Activated CD8-positive, alpha-beta memory T cell treated with anti-CD3 and anti-CD28 coated beads, Interleukin-2, amount 50 U/mL, for 1 hour (primary cell): ENCODE measurements around the gene MSL3B.
A peak's percentile ranks its signal among the peaks of the same experiment; 100 is the strongest.
"Not testable (repeated sequence)": the region's sequence is repeated elsewhere in the genome, so short reads cannot be mapped to it uniquely, and the experiment has no call there.

Experiments used
- DNase-seq: peaks from one replicate; pipeline ENCODE4 v3.0.0-alpha.2; 2020; ENCODE audit errors: extremely low read depth

MSL3B gene

DNA sequence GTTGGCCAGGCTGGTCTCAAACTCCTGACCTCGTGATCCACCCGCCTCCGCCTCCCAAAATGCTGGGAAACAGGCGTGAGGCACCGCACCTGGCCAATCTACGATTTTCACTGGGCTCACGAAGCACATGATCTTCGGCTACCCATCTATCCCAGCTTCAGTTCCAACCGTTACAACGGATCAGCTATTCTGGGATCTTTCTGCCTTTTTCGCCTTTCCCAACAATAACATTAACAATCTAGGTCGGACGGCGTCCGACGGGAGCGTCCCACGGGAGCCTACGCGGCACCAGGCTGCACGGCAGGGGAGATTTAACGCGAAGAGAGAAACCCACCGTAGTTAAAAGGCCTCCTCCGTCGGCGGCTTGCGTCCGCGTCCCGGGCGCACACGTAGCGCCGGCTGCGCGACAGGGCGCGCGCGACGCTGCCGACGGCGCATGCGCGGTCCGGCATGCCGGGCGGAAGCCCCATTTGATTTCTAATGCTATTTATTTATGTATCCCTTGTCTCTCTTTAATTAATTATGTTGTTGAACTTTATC, at the start of gene MSL3B:
MSL3B (minus strand) TSS at position 394 of the 540 bp plus-strand sequence.
- no peak for DNase-seq

DNA sequence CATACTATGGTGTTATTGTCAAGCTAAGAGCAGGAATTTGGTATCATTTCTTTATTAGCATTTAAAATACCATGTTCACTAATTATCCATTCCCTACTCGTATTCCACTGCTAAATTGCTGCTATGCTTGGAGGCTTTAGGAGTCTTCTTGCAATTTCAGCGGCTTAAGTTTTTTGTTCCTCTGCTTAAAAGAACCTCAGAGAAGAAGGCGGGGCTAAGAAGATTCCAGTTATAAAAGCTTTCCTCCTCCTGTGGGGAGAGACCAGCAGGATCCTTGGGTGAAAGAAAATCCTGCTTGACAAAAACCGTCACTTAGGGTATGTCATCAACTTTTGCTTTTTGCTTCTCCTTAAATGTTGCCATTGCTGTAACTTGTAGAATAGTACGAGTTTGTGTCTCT, 48.9 kb upstream of the MSL3B start, which contains the start of gene TRPM8:
TRPM8 (plus strand) TSS at position 258 of the 400 bp plus-strand sequence. CDS start 9,165 bp downstream, outside the sequence.
- no peak for DNase-seq

DNA sequence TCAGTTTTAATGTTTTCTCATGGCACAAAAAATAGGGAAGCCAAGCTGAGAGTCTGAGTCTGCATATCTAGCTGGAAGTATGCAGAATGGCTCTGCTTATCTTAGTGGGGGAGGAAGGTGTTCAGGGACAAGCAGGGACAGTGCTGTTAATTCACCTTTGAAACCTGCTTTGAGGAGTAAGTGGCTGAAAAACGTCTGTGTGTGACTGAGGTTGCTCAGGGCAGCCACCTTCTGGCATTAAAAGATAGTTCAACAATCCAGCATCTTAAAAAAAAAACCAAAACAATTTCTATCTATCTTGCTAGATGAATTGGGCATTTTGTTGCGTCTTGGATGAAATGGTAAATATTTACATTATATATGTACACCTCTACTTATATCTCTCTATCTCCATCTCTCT, 46.9 kb upstream of the MSL3B start:
- no peak for DNase-seq

DNA sequence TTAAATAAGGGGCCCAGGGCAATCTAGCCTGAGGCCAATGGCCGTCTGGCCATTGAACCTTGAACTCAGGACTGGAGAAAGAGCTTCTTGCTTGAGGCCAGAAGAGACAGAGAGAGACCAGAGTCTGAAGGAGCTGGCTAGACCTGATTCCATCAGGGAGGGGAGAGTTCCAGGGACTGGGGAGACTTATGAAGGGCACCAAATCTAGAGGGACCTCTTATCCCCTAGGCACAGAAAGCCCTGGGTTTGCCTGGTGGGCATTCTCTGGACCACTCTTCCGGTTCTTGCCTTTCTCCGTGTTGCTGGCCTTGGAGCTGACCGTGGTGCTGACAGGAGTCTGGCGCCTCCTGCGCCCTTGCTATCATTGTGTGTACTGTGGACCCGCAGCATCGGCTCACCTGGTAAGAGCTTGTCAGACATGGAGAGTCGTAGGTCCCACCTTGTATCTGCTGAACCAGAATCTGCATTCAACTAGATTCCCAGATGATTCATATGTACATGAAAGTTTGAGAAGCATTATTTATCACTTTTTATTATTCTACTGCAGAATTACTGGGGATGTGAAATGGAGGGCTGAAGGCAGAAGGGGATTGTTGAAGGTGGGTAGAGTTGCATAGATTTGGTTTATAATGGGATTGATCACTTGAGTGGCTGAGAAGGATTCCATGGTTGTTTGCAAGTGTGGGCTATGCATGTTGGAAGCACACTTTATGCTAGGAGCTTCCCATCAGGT, 44.7 kb upstream of the MSL3B start:
- DNase-seq = no peak

DNA sequence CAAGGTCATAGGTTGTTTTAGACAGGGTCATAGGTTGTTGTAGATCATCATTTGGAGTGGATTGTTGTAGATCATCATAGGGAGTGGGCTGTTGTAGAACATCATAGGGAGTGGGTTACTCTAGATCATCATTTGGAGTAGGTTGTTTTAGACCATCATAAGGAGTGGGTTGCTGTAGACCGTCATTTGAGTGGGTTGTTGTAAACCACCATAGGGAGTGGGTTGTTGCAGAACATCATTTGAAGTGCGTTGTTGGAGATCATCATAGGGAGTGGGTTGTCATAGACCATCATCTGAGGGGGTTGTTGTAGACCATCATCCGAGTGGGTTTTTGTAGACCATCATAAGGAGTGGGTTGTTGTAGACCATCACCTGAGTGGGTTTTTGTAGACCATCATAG, 39.4 kb upstream of the MSL3B start:
- no peak for DNase-seq

DNA sequence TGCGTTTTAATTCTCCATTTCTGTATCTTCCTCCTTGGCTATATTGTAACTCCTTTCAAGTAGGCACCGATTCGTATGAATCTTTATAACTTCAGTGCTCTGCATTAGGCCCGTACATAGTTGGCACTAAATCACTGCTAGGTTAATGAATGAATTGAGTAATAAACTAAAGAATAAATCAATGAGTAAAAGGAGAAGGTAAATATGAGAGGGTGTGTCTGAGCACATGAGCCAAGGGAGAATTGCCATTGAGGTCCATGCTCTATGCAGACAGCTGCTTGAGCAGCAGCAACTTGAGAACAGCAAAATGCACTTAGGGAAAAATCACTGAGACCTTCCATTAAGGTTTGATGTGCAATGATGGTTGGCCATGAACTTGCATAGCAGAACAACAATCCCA, 37.8 kb upstream of the MSL3B start:
- DNase-seq = no peak

DNA sequence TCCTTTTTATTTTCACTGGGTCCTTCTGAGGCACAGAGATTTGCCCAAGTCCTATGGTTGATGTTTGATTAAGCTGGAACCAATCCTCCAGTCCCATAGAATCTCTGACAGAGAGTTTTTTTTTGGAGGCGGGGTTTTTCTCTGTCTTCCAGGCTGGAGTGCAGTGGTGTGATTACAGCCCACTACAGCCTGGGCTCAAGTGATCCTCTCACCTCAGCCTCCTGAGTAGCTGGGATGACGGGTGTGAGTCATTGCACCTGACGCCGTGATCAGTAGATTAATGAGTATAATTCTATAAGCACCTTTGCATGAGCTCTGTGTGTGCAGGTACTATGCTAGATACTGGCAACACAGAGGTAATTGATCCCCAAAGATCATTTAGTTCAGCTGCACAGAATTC, 33.7 kb upstream of the MSL3B start:
- no peak for DNase-seq

DNA sequence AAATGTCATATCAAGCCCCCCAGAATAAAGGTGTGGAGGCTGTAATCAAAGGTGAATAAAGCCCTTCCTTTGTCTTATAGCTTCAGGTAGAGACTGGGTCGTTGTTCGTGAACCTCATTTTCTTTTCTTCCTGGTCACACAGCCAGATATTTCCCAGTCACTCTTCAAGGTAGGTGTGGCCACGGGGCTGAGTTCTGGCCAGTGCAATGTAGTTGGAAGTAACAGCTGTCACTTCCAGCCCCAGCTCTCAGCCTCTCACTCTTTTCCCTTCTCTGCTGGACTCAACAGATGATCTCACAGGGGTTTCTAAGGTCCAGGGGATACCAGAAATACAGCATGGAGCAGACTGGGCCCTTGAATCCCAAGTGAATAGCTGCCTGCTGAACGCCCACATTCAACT, 33.2 kb upstream of the MSL3B start:
- DNase-seq = no peak

DNA sequence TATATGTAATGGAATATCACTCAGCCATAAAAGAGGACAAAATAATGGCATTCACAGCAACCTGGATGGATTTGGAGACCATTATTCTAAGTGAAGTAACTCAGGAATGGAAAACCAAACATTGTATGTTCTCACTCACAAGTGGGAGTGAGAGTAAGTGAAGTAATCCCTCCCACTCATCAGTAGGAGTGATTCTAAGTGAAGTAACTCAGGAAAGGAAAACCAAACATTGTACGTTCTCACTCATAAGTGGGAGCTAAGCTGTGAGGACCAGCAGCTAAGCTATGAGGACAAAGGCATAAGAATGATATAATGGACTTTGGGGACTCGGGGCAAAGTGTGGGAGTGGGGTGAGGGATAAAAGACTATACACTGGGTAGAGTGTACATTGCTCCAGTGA, 28.1 kb upstream of the MSL3B start:
- DNase-seq = not testable (repeated sequence)

DNA sequence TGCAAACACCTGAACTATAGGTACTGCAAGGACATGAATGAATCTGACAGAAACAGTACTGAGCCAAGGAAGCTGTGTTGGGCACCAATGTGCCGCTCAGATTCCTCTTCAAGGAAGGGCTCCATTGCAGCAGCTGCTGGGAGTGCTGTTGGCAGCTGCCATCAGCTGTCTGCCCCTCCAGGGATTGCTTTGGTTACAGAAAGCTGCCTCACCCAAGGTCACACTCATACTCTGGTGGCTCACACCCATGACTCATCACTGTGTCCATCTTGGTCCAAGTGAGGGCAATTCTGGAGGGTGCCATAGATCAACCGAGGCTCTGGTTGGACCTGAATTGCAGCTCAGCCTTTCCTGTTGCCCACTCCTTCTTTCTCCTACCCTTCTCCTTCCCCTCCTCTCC, 24.6 kb upstream of the MSL3B start:
- DNase-seq = no peak

DNA sequence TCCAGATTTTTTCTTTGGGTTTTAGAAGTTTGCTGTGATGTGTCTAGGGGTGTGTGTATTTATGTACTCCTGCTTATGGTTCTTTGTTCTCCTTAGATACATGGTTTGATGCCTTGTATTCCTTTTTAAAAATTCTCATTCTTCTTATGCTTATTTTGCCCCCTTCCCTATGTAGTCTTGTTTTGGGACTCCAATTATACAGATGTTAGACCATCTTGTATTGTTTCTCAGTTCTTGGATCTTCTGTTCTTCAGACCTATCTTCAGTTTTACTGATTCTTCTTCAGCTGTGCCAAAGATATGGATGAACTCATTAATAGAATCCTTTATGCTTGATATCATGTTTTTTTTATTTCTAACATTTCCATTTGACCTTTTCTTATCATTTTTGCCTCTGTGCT, 14.2 kb upstream of the MSL3B start:
- no peak for DNase-seq

DNA sequence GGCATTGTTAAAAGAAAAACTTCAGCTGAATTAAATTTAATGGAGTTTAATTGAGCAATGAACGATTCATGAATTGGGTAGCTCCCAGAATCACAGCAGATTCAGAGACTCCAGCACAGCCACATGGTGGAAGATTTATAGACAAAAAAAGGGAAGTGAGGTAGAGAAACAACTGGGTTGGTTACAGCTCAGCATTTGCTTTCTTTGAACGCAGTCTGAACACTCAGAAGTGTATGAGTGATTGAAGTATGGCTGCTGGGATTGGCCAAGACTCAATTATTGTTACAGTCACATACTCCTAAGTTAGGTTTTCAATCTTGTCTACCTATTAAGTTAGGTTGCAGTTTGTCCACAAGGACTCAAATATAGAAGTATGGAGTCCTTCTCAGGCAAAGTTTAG, 3.9 kb upstream of the MSL3B start:
- not testable (repeated sequence) for DNase-seq

DNA sequence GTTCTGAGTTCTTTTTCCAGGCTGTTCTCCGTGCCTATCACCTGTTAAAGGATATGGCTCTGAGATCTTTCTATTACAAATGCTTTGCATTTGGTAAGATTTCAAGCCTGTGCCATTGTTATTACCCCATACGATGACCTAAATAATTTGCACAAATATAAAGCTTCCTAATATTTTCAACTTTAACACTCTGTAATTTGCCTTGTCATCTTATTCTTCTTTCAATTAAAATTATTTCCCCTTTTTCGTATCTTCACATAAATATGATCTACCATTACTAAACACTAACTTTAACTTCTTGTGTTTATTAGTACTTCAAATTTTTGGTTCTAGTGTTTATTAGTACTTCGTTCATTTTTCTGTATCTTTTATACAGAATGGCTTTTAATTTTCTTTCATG, 3.2 kb upstream of the MSL3B start:
- DNase-seq = no peak

DNA sequence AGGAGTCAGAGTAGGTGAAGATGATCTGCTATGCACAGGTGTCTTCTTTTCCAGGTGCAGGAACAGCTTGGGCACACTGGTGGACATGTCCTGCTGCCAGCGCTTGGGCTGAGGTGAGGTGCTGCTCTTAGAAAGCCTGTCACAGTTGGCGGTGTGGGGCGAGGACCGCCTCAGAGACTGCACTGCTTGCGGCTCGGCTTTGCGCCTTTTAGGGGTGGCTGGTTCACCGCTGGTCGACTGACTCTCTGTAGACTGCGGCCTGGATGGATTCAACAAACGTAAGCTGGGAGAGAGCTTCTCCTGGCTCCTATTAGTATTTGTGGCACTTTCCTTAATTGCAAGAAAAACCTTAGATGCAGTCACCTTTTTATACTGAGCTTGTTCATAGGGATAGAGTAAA, 1.7 kb downstream of the MSL3B start:
- no peak for DNase-seq

DNA sequence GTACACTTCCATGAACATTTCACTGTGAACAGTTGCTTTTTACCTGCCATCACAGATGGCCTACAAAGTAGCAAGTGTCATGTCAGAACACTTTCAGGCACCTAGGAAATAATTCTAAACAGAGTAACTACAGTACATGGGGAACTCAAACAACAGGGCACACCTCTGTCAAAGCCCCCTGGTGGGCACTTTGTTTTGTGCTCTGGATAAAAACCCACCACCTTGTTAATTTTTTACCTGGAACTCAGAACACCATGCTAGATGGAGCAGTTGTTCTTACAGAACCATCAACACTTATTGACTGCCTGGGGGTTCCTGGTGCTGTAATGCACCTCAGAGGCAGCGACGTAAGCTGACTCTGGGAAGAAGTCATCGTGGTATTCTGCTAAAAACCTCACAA, 2.3 kb downstream of the MSL3B start:
- DNase-seq = no peak

DNA sequence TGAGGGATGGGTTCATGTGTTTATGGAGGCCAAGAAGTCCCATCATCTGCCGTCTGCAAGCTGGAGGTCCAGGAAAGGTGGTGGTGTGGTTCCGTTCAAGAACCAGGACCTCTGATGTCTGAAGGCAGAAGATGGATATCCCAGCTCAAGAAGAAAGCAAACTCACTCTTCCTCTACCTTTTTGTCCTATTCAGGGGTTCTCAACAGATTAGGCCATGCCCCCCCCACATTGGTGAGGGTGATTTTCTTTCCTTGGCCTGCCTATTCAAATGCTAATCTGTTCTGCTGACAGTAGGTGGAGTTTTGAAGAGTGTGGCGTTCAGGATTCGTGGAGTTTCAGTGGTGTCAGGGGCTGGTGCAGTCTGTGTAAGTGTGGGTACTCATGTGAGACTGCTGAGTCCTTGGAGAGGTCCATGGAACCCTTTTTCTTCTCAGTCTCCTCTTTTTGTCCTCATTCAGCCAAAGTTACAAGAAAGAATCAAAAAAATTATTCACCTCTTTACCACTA, 5.9 kb downstream of the MSL3B start:
- DNase-seq = no peak

DNA sequence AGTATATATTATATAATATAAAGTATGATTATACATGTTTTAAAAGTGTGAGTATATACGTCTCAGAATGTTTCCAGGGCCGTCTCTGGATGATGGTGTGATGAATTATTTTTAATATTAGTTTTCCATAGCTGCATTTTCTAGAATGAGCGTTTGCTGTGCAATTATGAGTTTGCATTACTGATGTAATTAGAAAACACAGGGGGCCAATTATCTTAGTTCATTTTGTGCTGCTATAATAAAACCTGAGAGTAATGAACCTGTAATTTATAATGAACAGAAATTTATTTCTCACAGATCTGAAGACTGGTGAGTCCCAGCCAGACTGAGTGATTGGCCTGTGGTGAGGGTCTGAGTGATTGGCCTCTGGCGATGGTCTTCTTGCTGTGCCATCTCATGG, 9.9 kb downstream of the MSL3B start:
- DNase-seq = no peak

DNA sequence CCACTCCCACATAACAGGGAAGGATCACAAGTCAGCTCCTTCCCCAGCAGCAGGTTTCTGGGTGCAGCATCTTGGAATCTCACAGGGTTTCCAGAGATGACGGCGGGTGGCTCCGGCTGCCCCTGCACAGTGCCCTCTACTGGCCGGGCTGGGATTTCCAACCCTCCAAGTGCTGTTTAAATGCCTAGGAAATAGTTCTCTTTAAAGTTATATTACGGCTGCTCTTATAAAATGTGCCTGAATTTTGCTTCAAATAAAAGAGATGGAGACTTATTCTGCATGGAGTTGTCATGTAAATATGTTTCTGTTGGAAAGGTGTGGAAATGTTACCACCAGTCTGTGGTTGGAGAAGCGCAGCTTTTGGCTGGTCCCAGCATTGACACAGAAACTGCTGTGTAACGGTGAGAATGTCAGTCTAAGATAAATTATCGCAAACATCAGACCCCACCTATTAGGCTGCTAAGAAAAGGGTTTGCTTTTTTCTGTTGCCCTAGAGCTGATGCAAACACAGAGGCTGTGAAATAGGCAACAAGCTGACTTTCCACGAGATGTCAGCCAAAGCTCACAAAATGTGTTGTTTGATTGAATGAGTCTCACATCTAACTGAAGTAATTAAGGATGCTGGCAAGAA, 10.6 kb downstream of the MSL3B start:
- no peak for DNase-seq

DNA sequence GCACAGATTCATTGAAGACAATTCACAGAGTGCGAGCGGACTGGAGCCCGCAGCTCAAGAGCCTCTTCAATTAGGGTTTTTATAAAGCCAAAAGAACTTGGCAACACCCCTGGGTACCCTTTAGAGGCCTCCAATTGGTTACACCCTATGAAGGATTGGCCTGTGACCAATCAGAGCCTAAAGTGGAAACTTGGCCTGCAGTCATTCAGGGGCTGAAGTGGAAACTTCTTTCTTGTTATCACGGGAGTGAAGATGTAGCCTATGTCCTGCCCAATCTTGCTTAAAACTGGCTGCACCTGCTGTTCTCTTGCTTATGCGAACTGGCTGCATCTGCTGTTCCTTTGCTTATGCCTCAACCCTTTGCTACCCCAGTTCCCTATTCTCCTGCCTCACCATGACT, 12.0 kb downstream of the MSL3B start:
- no peak for DNase-seq

DNA sequence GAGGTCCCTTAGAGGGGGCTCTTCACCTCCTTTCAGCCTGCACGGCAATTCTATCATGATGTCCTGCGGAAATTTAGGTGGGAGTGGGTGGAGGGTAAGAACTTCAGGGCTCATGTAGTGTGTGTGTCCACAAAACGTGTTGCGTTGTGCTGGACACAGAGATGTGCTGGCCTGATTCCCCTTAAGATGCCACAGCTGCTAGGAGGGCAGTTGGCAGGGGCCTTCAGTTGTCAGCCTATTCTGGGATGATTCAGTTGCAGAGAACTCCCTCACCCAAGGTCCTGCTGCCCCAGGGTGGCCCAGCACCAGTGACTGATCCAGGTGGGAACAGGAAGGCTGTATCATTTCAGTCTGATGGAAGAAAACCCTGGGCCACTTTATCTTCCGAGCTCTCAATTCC, 12.8 kb downstream of the MSL3B start:
- DNase-seq = no peak

DNA sequence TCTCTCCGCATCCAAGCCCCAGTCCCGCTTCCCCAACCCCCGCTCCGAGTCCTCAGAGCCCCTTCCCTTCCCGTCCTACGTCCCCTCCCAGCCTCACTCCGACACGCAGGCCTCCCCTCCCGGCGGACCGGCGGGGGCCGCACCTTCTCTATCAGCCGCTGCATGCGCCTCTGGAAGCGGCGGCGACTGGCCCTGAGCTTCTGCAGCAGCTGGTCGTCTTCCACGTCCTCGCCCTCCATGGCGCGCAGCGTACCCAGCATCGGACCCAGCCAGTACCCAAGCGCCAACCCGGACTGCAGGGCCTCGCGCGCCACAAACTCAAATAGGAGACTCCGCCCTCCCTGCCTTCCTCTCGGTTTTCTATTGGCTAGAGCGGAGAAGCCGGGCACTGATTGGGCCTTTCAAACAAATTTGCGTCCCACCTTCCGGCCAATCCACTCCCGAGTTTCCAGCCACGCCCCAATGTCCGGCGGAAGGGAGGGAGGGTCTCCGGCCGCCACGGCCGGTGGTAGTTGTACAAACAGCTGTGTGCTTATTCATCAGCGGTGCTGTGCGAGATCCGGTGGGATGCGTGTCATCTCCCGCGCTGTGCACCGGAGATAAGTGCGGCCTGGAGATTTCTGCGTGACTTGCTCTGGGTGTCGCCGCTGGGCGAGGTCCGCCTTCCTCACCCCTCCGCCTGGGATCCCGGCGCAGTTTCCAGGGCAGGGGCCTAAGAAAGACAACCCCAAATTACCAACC, 13.8 kb downstream of the MSL3B start, which contains the start of gene HJURP:
HJURP (minus strand) TSS at position 295 of the 741 bp plus-strand sequence; CDS start at position 260, 35 bp downstream.
- DNase-seq = peak; percentile 57

DNA sequence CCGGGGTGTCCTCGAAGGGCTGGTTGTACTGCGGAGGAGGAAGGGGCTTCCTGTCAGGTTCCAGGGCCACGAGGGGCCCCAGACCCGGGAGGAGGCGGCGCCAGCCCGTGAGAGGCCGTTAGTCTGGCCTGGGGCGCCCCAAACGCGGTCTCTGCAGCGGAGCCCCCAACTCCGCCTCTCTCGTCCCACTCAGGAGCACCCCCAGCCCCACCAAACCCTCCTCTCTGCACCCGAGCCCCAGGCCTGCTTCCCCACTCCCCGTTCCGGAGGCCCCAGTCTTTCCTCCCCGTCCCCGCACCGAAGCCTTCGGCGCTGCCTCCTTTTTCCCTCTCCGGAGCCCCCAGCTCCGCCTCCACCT, 14.3 kb downstream of the MSL3B start:
- no peak for DNase-seq
